Mesothelial cell of epicardium (in vitro differentiated cells): ENCODE data around the gene NKX6-1. TPM values are rescaled to one million over a fixed set of nuclear protein-coding genes. Genes with fewer than 3 reads are reported as not detected.
A peak's percentile ranks its signal among the peaks of the same experiment; 100 is the strongest.

ENCODE experiments used
- DNase-seq, 2 experiments: peaks; one replicate each; pipeline ENCODE4 v3.0.0; 2021; ENCODE audit warnings: low spot score in 2 of 2; ENCODE audit not compliant: unreplicated experiment in 2 of 2
- H3K27ac Mint-ChIP-seq: 2 replicates; pipeline ENCODE4 v1.8.0; 2021; ENCODE audit warnings: mixed read lengths
- H3K27me3 Mint-ChIP-seq: 2 replicates; pipeline ENCODE4 v1.8.0; 2021; ENCODE audit warnings: low read depth, mixed read lengths
- H3K36me3 Mint-ChIP-seq: 2 replicates; pipeline ENCODE4 v1.8.0; 2021; ENCODE audit warnings: mixed read lengths
- H3K4me1 Mint-ChIP-seq: 2 replicates; pipeline ENCODE4 v1.8.0; 2021; ENCODE audit warnings: mixed read lengths
- H3K4me3 Mint-ChIP-seq: 2 replicates; pipeline ENCODE4 v1.8.0; 2021; ENCODE audit warnings: mild to moderate bottlenecking, moderate library complexity, mixed read lengths
- H3K9me3 Mint-ChIP-seq: 2 replicates; pipeline ENCODE4 v1.8.0; 2021; ENCODE audit warnings: mixed read lengths
- total RNA-seq: library from RNA; stranded (reverse); gene quantifications from 3 replicates; pipeline ENCODE4 v1.2.1, GENCODE V29; 2021
- TF ChIP-seq, protein P1 (sequence below): fragments of 200-600 bp; sonication (generic); IDR thresholded peaks from one replicate; pipeline ENCODE4 v1.5.0; 2021; ENCODE audit warnings: antibody characterized with exemption; ENCODE audit not compliant: unreplicated experiment

The NKX6-1 gene
- total RNA-seq, 1 donor from 2014 or later: not detected

DNA sequence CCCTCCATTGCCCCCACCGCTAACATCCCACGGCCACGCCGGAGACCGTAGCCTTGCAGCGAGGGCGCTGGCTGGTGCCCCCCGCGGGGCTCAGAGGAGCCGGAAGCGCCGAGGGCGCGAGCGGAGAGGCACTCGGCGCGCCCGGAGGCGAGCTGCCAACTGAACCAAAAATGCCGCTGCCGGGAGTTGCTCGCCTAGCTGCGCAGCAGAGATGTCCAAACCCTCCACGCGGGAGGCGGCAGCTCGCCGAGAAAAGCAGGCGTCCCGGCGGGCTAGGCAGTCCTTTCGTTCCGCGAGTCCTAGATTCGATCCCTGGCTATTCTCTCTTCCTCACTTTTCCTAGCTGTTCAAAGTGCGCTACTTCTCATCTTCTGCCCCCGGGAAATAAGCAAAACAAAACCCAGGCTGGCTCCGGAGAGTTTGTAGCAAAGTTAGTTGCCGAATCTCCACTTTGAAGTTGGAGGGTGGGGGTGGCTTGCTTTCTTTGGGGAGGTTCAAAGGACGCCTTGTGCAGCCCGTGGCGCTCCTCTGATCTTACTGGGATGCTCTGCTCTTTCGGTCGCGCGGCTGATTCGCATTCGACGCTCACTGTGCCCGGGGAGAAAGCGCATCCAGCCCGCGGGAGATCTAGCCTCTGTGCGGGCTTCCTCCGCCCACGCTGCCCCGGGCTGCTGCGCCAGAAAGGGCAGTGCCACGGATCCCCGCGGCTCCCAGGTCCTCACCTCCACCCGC, 723 bp downstream of the NKX6-1 start:
- Mint-ChIP-seq H3K27ac (no peak overlapping the region), H3K4me1 (peaks cover 29% of the 10 kb centered on the region)

DNA sequence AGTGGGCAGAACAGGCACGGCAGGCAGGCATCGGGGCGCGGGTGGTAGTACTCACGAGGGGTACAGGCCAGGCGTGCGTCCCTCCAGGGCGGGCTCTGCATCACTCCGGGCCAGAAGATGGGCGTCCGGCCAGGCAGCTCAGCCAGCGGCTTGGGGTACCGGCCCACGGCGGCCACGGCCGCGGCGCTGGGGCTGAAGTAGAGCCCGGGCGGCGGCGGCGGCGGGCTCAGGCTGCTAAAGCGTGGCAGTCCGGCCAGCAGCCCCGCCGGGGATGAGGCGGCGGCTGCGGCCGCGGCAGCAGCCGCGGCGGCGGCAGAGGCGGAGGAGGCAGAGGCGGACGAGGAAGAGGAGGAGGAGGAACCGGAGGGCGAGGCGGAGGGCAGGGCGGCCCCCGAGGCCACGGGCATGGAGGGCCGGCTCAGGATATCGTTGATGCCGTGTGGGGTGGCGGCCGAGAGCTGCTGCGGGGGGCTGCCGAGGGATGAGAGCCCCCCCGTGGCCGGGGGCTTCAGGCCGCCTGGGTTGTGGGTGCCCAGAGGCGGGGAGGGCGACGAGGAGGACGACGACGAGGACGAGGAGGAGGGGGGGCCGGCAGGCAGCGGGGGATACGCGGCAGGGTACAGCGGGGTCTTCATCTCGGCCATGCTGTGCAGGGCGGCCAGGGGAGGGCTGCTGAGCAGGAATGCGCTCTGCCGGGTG, 1.4 kb downstream of the NKX6-1 start:
- TF ChIP-seq, protein P1, sequence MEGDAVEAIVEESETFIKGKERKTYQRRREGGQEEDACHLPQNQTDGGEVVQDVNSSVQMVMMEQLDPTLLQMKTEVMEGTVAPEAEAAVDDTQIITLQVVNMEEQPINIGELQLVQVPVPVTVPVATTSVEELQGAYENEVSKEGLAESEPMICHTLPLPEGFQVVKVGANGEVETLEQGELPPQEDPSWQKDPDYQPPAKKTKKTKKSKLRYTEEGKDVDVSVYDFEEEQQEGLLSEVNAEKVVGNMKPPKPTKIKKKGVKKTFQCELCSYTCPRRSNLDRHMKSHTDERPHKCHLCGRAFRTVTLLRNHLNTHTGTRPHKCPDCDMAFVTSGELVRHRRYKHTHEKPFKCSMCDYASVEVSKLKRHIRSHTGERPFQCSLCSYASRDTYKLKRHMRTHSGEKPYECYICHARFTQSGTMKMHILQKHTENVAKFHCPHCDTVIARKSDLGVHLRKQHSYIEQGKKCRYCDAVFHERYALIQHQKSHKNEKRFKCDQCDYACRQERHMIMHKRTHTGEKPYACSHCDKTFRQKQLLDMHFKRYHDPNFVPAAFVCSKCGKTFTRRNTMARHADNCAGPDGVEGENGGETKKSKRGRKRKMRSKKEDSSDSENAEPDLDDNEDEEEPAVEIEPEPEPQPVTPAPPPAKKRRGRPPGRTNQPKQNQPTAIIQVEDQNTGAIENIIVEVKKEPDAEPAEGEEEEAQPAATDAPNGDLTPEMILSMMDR: no peak
- no peak for DNase-seq
- no peaks in the 10 kb centered on the region for H3K36me3 Mint-ChIP-seq
- H3K27ac Mint-ChIP-seq: no peak overlapping the region
- H3K4me1 Mint-ChIP-seq: peaks cover 31% of the 10 kb centered on the region
- H3K27me3 Mint-ChIP-seq: peaks cover 97% of the 10 kb centered on the region
- H3K9me3 Mint-ChIP-seq: no peaks in the 10 kb centered on the region
- peak overlapping the region; percentile 56 for H3K4me3 Mint-ChIP-seq

More for the DNA sequence above, 723 bp downstream of the NKX6-1 start:
- H3K36me3 Mint-ChIP-seq: no peaks in the 10 kb centered on the region
- peaks cover 98% of the 10 kb centered on the region for H3K27me3 Mint-ChIP-seq
- no peaks in the 10 kb centered on the region for H3K9me3 Mint-ChIP-seq
- peak overlapping the region; percentile 72 for H3K4me3 Mint-ChIP-seq
- DNase-seq: no peak
- TF ChIP-seq, protein P1: no peak

DNA sequence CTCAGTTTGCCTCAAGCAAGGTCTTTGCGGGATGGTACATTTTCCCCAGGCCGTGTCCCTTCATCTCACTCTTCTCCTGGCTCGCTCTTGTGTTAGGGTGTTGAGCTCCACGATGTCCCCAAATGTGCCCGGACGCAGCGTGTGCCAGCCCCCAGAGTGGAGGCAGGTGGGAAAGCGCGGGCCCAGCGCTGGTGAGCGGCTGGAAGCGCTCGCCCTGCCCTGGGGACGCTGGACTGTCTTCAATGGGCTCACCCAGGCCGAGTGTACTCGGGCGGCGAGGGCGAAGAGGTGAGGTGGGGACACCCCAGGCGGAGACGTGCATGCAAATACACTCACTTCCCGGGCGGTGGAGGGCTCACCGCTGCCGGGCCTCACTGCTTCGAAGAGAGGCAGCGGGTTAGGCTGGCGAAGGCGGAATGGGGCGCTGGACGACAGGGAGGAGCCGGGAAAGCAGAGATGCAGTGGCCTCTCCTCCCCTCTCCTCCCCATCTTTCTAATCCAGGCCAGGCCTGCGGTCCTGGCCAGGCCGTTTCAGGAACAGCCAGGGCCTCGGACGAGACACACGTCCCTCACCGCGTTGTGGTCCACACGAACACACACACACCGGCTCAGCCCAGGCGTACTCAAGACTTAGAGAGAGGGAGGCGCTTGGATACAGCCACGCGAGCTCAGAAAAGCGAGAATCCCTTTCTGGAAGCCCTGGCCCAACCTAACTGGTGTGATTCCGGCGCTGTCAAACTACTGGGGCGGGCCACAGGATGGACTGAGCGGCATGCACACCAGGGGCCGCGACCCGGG, 2.2 kb downstream of the NKX6-1 start:
- TF ChIP-seq, protein P1: no peak
- H3K27me3 Mint-ChIP-seq: peaks cover 96% of the 10 kb centered on the region
- no peak for DNase-seq
- no peaks in the 10 kb centered on the region for H3K36me3 Mint-ChIP-seq
- H3K27ac Mint-ChIP-seq: no peak overlapping the region
- H3K4me1 Mint-ChIP-seq: peaks cover 33% of the 10 kb centered on the region
- peak overlapping the region; percentile 56 for H3K4me3 Mint-ChIP-seq
- H3K9me3 Mint-ChIP-seq: no peaks in the 10 kb centered on the region

DNA sequence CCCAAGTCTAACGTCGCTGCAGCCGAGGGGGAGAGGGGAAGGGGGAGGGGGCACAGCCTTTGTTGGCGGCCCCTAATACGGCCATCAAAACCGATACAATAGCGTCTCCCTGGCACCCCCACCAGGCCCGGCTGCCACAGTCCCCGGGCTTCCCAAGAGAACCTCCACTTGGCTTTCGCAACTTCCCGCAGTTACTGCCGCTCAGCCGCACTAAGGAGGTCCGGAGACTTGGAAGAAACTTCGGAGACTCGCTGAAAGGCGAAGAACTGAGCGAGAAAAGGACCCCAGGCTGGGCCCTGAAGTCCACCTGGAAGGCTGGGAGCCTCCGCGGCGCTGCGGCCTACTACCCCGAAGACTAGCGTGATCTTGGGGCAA, 2.8 kb downstream of the NKX6-1 start:
- no peak overlapping the region for H3K4me3 Mint-ChIP-seq
- no peaks in the 10 kb centered on the region for H3K9me3 Mint-ChIP-seq
- DNase-seq: no peak
- H3K27me3 Mint-ChIP-seq: peaks cover 96% of the 10 kb centered on the region
- H3K36me3 Mint-ChIP-seq: no peaks in the 10 kb centered on the region
- TF ChIP-seq, protein P1: no peak
- peaks cover 33% of the 10 kb centered on the region for H3K4me1 Mint-ChIP-seq
- H3K27ac Mint-ChIP-seq: no peak overlapping the region

DNA sequence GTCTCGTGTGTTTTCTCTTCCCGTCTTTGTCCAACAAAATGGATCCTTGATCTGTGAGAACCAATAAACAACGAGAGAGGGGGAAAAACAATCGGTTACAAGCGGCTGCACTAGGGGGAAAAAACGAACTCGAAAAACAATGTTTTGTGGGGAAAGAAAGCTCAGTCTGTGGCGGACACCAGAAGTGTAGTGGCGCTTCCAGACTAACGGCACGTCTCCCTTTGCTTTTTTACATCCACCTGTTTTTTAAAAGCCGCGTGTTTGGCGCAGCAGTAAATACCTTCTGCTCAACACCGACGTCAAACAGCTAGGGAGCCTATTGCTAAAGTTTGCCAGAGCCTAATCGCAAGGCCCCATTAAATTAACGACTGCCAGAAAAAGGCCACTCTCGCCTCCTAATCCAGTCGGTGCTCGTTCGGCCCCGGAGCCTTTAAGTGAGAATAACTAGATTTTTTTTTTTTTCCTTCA, 3.3 kb downstream of the NKX6-1 start:
- no peak overlapping the region for H3K4me3 Mint-ChIP-seq
- H3K27ac Mint-ChIP-seq: no peak overlapping the region
- peaks cover 96% of the 10 kb centered on the region for H3K27me3 Mint-ChIP-seq
- H3K4me1 Mint-ChIP-seq: peaks cover 33% of the 10 kb centered on the region
- no peak for DNase-seq
- H3K9me3 Mint-ChIP-seq: no peaks in the 10 kb centered on the region
- H3K36me3 Mint-ChIP-seq: no peaks in the 10 kb centered on the region
- TF ChIP-seq, protein P1: no peak
